ENCODE results near the gene TDRD12.
"Not testable (repeated sequence)": the region's sequence is repeated elsewhere in the genome, so short reads cannot be mapped to it uniquely, and the experiment has no call there.

TDRD12 gene

DNA sequence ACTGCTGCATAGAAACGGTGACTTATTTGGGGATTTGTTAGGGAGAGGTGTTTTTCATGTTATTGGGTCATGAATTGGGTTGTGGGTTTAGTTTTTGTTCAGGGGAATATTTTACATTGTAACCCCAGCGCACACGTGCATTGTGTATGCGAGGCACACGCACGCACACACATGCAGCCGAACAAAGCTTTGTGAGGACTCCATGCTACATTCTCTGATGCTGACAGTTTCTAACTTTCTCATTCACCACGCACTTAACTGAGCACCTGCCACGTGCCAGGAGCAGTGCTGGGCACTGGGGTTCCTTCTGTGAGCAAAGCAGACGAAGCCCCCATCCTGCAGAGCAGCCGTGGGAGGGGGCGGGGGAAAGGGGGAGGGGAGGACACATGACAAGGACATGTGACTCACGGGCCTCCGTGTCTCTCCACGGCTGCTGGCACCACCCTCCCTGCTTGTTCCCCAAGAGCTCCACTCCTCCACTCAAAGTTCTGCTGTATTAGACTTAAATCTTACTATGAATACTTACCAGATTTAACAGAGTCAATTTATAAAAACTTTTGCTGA, 94.4 kb downstream of the TDRD12 start:
- DNase-seq, result no peak

GRCh38 chr19:32814624-32815023, 95.1 kb downstream of the TDRD12 start:
- no peak for DNase-seq

DNA sequence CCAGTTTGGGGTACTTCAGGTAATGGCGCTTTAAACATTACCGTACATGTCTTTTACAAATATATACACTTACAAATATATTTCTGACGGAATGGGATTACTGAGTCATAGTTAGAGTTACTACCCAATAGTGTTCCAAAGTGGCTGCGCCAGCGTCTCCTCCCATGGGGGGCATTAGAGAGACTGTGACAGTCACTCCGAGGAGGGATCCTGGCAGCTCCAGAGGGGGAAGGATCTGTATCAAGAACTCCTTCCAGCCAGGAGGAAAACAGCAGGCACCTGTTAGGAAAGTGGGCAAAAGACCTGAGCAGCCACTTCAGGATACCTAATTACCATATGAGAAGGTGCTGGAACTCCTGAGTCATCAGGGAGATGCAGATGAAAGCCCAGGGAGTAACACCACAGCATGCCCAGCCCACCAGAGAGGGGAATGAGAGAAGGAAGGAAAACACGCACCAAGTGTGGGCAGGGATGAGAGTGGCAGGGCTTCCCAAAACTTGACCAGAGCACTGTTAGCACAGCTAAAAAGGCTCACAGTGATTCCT, 97.1 kb downstream of the TDRD12 start:
- DNase-seq, result no peak

DNA sequence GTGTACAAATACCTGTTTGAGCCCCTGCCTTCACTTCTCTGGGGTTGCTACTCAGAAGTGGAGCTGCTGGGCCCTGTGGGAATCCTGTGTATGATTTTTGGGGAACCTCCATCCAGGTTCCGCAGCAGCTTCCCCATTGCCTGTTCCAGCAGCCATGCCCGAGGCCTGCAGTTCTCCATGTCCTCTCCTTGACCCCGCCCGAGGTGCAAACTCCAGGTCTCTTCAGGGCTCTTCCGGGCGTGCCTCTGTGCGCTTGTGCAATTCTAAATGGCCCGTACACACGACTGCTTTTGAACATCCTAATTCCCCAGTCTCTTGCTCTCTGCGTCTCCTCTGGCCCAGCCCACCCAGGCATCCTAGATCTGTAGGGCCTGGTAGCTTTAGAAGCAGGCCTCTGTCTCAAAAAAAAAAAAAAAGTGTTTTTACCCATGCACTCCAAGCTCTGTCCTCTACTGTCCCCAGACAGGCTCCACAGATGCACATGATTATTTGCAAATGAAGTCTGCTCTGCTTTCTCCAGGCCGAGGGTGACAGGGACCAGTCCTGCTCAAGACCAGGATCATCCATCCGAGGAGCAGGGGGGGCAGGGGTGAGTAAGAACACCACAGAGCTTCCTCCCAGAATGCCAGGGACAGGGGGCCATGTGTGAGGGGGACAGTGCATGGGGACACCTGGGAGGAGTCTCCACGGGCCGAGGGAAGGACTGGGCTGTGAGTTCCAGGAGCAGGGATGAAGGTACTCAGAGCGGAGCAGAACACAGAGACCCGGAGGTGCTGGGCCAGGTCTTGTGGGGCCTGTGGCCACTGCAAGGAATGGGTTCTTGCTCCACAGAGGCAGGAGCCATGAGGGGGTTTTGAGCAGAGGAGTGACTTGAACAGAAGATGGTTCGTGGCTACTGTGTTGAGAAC, 98.3 kb downstream of the TDRD12 start:
- no peak for DNase-seq

- no peak for DNase-seq
Measured at GRCh38 chr19:32818536-32818935, 99.0 kb downstream of the TDRD12 start.

- DNase-seq, result no peak
Measured at GRCh38 chr19:32819419-32820400, 100.1 kb downstream of the TDRD12 start.

- no peak for DNase-seq
Measured at GRCh38 chr19:32822916-32823746, 103.6 kb downstream of the TDRD12 start.

GRCh38 chr19:32823747-32824102, 104.2 kb downstream of the TDRD12 start:
- DNase-seq, result no peak

- no peak for DNase-seq
Measured at GRCh38 chr19:32824191-32824751, 104.7 kb downstream of the TDRD12 start.

DNA sequence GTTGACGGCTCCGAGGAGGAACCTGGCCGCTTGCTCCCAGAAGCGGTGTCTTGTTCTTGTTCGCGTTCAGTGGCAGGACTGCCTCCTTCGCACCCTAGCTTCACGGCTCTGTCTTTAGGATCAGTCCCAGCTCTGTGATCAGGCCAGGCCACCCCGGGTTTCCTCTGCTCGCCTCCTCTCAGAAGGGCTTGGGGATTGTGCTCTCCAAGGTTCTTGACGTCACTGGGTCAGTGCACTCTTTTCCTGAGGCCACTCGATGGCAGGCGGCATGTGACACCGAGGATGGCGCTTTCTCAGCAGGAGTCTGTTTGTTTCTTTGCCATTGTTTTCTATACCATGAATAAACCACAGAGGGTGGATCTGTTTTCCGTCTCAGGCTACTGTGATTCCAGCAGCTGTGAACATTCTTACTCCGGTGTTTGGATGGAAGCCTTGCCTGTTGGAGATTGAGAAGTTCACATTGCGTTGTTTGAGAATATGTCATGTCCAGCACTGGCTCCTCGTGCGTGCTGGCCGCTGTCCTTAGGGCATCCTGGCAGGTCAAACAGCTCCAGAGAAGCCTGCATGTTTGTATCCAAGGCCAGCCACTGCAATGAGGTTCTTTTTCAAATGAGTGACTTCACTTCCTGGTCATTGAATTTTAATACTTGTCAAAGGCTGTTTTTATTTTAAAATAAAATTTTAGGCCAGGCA, 105.5 kb downstream of the TDRD12 start:
- no peak for DNase-seq

- DNase-seq, result no peak
Measured at GRCh38 chr19:32828139-32828538, 108.6 kb downstream of the TDRD12 start.

DNA sequence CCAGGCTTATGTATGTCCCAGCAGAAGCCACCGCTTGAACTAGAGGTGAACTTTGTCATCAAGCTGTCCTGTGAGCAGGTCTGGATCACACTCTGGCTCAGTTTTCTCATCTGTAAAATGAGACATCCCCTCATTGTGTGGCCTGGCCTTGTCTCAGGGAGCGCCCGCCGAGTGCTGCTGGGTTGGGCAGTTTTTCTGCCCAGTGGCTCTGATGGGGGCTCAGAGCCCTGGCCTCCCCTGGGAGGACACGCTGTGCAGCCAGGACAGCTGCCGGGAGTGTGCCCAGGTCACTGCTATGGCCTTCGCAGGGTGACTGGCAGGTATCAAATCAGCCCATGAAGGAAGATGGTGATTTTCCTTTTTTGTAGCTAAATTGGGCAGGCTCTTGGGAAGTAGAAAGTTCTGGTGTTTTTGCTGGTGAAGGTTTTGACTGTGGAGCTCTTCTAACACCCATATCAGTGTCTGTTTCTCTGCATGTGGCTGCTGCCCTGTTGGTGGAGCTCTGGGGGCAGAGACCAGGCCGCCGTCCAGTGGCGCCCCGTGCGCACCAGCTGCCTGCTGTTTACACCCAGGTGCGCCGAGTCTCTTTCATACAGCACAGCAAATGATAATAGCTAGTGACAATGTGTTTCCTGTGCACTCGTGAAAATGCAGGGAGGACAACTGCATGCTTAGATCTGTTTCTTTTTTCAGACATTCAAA, 109.2 kb downstream of the TDRD12 start:
- DNase-seq, result no peak

GRCh38 chr19:32829345-32829896, 109.9 kb downstream of the TDRD12 start:
- no peak for DNase-seq

DNA sequence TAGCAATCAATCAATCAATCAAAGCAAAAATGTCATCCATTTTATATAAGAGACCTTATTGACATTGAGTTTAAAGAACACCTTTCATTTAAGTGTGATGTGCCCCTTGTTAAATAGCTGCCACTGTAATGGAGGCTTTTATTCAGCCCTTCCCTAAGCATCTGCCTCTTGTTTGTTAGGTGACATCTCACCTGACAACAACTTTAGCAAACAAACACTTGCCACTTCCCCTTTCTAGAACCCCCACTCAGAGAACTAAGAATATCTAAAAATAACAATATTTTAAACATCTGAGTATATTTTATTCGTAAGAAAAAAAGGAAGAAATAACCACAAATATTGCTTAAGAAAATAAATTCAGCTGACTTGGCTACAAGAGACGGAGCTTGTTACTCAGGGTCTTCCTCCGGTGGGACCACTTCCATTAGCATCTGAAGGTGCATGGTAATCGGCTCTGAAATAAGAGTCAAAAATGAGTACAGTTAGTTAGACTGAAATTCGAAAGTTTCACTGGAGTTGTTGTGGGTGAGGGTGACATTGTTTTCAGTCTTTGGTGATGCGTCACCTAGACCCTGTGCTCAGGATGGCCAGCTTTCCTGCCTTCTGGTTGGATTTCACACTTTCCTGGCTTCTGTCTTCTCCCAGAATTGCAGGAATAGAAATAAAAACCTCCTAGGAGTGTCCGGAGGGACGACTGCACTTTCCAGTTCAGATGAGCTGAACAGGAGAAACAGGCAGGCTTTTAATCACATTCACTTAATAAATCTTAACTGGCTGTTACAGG, 110.9 kb downstream of the TDRD12 start:
- DNase-seq, result no peak

DNA sequence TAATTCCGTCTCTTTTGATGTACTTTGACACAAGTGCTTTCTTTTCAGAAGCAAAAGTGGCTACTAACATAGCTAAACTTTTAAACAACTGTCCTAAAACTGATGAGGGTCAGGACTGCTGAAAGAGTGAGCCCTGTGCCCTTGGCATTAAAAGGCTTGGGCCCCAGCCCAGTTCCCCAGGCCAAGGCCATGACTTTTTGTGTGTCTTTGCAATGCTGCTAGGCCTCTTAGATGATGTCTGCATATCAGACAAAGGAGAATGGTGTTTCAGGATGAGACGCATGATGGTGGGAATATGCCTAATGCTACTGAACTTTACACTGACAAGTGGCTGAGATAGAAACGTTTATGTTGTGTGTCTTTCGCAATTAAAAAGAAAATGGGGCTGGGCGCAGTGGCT, 112.0 kb downstream of the TDRD12 start:
- no peak for DNase-seq

GRCh38 chr19:32832094-32832493, 112.5 kb downstream of the TDRD12 start:
- not testable (repeated sequence) for DNase-seq

- DNase-seq, result not testable (repeated sequence)
Measured at GRCh38 chr19:32832825-32833224, 113.3 kb downstream of the TDRD12 start.

DNA sequence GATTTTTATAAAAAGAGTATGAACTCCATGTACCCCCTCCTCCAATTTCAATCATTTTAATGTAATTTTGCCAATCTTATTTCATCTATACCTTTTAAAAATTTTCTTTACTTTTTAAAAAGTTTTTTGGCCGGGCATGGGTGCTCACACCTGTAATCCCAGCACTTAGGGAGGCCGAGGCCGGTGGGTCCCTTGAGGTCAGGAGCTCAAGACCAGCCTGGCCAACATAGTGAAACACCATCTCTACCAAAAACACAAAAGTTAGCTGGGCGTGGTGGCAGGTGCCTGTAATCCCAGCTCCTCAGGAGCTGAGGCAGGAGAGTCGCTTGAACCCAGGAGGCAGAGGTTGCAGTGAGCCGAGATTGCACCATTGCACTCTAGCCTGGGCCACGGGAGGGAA, 113.8 kb downstream of the TDRD12 start:
- DNase-seq, result not testable (repeated sequence)

GRCh38 chr19:32837531-32837930, 118.0 kb downstream of the TDRD12 start:
- no peak for DNase-seq
